CD4-positive, alpha-beta T cell treated with Interleukin-17A for 1 hour (primary cell): ENCODE measurements around the gene FEM1A.
"Not testable (repeated sequence)": the region's sequence is repeated elsewhere in the genome, so short reads cannot be mapped to it uniquely, and the experiment has no call there.

Source experiments
- DNase-seq: peaks from one replicate; pipeline ENCODE4 v3.0.0-alpha.2; 2020

The FEM1A gene

GRCh38 chr19:4791183-4792018, at the start of gene FEM1A:
Gene FEM1A (plus strand): TSS chr19:4791734. CDS start chr19:4791855, 121 bp downstream.
- peak; percentile 100 for DNase-seq

GRCh38 chr19:4742723-4743646, 48.5 kb upstream of the FEM1A start:
- DNase-seq = no peak

- no peak for DNase-seq
Measured at GRCh38 chr19:4744451-4745174, 46.9 kb upstream of the FEM1A start.

DNA sequence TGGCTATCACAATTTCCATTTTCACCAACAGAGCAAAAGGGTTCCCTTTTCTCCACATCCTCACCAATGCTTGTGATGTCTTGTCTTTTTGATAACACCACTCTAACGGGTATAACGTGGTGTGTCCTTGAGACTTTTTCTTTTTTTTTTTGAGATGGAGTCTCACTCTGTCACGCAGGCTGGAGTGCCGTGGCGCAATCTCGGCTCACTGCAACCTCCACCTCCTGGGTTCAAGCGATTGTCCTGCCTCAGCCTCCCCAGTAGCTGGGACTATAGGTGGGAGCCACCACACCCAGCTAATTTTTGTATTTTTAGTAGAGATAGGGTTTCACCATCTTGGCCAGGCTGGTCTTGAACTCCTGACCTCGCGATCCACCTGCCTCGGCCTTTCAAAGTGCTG, 46.4 kb upstream of the FEM1A start:
- DNase-seq = not testable (repeated sequence)

DNA sequence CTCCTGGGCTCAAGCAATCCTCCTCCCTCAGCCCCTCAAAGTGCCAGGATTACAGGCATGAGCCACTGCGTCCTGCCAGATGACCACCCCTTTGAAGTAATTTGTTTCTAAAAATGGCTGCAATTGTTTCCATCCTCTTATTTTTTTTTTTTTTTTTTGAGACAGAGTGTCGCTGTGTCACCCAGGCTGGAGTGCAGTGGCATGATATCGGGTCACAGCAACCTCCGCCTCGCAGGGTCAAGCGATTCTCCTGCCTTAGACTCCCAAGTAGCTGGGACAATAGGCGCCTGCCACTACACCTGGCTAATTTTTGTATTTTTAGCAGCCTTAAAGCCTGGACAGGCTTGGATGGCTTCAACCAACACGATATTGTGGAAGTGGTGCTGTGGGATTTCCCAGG, 45.5 kb upstream of the FEM1A start:
- DNase-seq = no peak

GRCh38 chr19:4748185-4748584, 43.3 kb upstream of the FEM1A start:
- no peak for DNase-seq

GRCh38 chr19:4748589-4748988, 42.9 kb upstream of the FEM1A start:
- DNase-seq = no peak

- DNase-seq = no peak
Measured at GRCh38 chr19:4749870-4750590, 41.5 kb upstream of the FEM1A start.

DNA sequence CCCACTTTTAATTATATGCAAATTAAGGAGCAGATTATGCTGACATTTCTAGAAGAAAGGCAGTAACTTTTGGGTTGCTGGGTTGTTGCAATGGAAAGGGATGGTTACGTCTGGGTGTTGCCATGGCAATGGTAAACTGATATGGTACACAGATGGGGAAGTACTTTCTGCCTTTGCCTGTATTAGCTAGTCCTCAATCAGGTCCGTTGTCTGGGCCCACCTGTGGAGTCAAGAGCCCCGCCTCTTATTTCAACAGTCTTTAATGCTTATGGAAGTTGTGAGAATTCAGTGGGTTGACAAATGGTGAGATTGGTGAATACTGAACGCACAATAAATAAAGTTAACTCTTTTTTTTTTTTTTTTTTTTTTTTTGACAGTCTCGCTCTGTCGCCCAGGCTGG, 37.3 kb upstream of the FEM1A start:
- DNase-seq = no peak

- no peak for DNase-seq
Measured at GRCh38 chr19:4755459-4755858, 36.1 kb upstream of the FEM1A start.

GRCh38 chr19:4758082-4758481, 33.5 kb upstream of the FEM1A start:
- DNase-seq = no peak

DNA sequence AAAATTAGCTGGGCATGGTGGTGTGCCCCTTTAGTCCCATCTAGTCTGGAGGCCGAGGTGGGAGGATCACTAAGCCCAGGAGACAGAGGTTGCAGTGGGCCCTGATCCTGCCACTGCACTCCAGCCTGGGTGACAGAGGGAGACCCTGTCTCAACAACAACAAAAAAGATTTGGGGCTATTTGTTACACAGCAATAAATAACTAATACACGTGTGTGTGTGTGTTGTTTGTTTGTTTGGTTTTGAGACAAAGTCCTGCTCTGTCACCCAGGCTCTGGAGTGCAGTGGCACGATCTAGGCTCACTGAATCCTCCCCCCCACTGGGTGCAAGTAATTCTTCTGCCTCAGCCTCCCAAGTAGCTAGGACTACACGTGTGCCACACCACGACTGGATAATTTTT, 32.9 kb upstream of the FEM1A start:
- no peak for DNase-seq

GRCh38 chr19:4759388-4760284, 31.9 kb upstream of the FEM1A start:
- DNase-seq = peak; percentile 73

DNA sequence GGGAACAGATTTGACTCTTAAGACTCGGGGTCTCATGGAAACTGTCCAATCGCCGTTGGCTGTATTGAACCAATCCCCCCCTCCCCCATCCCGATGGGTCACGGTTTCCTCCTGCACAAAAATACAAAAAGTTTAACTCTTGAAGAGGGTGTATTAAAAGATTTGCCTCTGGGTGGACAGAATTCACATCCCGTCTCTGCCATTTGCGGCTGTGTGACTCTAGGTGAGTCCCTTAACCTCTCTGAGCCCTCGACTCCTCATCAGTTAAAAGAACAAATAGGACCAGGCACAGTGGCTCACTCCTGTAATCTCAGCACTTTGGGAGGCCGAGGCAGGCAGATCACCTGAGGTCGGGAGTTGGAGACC, 31.3 kb upstream of the FEM1A start:
- DNase-seq = no peak

DNA sequence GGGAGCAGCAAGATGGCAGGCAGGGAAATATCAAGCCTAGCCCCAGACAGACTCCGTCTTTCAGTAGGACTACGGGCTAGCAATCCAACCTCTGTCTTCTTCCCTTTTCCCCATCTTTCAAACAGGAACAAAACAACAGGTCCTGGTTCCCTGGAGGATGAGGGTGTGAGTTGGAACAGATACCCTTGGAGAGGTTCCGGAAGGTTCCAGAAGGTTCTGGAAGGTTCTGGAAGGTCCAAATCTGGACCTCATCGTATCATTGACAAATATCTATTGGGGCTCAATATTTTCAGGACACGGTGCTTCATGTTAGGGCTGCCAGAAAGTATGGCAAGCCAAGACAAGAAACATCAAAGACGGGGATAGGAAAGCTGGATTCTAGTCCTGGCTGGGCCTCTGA, 28.5 kb upstream of the FEM1A start:
- no peak for DNase-seq

GRCh38 chr19:4764393-4764660, 27.2 kb upstream of the FEM1A start:
- DNase-seq = no peak

DNA sequence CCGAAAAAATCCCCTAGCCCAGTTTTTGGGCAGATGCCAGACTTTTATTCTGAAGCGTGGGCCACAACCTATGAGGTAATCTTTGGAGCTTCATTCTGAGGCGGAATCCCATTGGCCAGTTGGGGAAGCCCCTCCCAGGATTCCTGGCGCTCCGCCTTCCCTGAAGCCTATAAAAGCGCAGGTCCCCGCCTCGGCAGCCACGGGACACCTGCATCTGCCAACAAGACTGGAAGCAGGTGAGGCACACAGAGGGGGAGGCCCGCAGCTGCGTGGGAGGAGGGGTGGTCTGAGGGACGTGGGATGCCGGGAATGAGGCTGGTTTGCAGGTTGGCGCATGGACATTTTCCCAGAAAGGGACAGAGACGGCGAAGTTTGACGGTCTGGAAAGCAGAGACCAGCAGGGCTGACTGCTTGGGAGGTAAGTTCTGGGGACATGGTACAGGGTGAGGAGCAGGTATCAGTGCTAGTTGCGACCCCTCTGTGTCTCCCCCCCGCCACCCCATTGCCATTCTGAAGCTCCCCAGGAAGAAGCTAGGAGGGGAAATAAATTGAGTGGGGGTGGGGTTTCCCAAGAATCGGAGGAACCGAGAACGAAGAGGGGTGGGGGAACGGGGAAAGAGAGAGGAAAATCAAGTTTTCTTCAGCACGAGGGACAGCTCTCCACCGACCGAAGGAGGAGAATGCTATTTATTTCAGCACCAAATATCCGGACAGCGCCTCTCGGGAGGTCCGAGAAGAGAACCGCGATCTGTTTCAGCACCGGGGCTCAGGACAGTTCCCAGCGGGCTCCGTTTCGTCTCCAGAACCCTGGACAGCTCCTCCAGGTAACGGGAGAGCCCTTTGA, 22.4 kb upstream of the FEM1A start:
- DNase-seq = peak; percentile 81

DNA sequence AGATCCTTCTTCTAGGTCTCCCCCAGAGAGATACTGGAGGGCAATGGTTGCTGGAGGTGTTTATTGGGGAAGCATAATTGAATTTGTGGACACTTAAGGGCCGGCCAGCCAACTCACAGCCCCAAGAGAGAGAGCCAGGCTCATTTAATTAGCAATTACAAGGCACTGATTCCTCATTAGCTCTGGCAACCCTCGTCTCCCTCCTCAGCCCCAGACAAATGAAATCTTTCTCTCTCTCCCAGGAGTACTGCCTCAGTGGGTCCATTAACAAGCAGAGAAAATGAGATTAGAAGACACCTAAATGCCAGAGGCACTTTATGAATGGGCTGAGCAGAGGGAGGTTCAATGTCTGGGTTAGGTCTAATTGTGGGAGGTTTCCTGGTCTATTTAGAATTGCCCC, 19.0 kb upstream of the FEM1A start:
- DNase-seq = no peak

- no peak for DNase-seq
Measured at GRCh38 chr19:4773047-4773640, 18.4 kb upstream of the FEM1A start.

DNA sequence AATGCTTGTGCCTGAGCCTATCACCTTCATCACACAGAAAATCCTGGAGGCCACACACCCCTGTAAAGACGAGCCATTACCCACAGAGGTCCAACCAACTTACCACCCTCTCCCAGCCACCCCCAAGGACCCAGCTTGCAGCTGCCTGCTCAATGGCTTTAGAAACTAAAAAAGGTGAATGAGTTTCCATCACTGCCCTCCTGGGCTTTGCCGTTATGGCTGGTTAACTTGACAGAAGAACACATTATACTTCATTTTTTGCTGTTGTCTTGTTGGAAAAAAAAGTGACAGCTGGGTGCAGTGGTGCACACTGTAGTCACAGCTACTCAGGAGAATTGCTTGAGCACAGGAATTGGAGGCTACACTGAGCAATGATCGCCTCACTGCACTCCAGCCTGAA, 17.4 kb upstream of the FEM1A start:
- no peak for DNase-seq
